Fibroblast of skin of abdomen (primary cell): Measurements from ENCODE around the gene ARID1B.
A peak's percentile ranks its signal among the peaks of the same experiment; 100 is the strongest.
"Not testable (repeated sequence)": the region's sequence is repeated elsewhere in the genome, so short reads cannot be mapped to it uniquely, and the experiment has no call there.

ENCODE experiments used
- DNase-seq: peaks from one replicate; pipeline ENCODE4 v3.0.0-alpha.2; 2013

Gene ARID1B

DNA sequence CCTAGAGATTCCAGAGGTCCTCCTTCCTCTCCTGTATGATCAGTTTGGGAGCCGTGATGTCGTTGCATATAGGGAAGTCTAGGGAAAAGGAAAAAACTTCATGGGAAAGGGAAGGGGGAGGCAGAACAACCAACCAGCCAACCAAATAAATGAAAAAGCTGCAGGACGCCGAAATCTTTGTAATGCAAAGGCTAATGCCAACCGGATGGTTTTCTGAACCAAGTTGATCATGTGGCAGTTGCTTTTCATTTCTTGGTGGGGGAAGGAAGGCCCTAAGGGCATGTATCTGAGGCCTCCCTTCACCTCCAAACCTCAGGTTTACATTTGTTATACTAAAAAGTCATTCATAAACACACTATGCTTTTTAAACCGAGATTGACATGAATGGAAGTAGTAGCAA lies 167.2 kb downstream of the ARID1B start:
- DNase-seq: no peak

DNA sequence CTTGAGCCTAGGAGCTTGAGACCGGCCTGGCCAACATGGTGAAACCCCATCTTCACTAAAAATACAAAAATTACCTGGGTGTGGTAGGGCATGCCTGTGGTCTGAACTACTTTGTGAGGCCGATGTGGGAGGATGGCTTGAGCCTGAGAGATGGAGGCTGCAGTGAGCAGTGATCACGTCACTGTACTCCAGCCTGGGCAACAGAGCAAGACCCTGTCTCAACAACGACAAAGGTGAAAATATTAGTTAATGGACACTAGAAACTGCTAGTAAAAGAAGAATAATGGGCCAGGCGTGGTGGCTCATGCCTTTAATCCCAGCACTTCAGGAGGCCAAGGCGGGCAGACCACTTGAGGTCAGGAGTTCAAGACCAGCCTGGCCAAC lies 168.6 kb downstream of the ARID1B start:
- not testable (repeated sequence) for DNase-seq

DNA sequence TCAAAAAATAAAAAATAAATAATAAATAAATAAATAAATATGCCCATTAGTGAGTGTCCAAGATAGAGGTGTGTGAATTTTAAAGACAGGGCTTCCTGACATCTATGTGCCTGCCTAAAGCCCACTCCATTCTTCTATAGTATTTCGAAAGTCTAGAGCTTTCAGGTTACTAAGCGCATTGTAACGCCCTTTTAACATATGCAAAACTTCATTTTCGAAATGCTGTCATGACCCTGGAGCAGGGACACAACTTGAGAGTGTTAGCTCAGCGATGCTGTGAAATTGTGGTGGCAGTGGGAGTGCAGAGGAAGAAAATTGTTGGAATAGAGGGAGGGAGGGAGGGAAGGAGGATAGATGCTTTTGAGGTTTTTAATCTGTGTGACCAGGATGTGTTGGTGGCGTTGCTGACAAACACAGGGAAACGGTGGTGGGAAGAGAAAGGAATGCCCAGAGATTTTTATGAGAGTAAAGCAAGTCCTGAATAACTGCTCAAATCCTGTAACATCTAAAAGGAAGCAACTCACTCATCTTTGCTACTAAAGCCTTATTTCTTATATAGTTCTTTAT lies 169.3 kb downstream of the ARID1B start:
- no peak for DNase-seq

DNA sequence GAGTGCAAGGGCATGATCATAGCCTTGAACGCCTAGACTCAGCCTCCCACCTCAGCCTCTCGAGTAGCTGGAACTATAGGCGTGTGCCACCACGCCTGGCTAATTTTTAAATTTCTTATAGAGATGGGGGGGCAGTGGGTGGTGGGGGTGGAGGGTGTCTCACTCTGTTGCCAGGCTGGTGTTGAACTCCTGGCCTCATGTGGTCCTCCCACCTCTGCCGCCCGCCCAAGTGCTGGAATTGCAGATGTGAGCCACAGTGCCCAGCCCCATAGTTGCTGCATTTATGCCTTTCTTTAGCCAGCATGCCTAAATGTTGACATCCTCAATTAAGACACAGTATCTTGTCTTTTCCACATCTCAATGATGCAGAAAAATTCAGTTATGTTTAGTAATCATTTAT lies 171.1 kb downstream of the ARID1B start:
- no peak for DNase-seq

DNA sequence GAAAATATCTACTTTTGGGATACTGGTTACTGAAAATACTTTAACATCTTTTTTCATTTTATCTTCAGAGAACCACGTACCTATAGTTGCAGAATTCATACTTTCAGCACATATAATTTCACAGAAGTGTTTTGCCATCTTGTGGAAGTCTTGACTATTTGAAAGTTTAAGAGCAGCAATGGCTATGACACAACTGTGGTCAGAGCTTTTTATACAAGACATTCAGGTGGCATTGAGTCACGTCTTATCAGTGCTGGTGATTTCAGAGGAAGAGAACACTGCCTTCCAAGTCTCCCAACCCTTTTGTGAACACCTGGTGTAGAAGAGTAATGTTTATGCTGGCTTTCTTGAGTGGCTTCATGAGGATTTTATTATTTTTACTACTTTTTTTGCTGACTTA lies 171.6 kb downstream of the ARID1B start:
- DNase-seq: peak; percentile 58

DNA sequence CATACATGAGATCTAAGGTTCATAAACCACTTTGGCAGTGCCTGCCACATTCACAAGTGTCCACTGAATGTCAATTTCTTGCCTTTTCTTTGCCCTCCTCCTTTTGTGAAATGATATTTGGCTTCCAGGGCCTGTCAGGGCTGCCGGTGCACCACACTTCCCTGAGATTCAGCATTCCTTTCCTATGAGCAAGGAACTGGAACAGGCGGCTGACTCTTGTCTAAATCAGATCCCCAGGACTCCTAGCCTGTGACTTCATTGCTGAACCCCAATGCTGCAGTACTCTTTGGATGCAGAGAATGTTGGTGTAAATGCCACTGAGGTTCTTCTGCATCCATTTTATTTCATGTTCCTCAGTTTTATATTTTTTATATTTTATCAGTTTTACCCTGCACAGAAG lies 172.2 kb downstream of the ARID1B start:
- peak; percentile 78 for DNase-seq

DNA sequence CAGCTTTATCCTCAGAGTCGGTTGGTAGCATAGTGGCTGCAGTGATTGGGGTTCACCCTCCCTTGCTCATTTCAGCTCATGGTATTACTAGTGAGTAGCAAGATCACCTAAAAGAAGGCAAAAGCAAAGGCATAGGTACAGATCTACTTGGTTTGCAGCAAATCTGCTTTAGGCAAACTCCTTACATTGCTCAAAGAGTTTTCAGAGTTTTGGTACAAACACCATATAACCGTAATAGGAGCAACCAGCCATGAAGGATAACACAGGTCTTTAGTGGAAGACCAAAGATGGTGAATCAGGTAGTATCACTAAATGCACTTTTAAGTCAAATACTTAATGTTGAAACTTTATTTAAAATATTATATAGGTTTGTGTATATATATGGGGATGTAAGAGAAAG lies 172.9 kb downstream of the ARID1B start:
- no peak for DNase-seq

DNA sequence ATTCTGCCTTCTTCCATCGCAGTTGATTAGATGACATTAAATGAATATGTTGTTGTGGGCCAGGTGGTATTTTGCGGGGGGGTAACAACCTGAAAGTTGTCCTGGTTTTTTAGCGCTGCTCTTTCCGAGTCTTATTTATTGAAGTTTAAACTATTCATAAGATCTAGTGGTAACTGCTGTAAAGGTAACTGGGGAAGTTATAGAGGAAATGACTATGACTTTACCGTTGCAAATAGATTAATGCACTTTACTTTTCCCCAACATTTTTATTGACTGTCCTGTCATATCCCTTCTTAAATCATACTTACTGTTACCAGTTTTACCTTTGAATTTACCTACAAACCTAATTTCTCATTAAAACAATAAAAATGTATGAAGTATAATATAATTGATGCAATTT lies 173.4 kb downstream of the ARID1B start:
- DNase-seq: no peak

DNA sequence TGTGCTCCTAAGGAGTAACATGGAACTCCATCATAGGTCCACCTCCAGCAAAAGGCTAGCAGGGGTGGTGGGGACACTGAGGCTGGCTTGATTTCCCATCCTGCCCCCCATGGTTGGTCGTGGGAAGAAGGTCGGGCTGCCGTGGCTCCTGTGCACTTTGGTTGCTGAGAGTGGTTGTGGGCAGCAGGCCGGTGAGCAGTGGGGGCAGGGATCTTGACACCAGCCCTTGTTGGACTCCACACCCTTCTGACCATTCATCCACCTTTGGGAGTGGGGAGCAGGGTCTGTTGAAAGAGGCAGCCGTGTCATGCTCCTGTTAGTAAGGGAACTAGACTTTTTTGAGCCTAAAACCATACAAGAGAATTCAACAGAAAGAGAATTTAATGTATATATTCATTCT lies 175.2 kb downstream of the ARID1B start:
- DNase-seq: no peak

DNA sequence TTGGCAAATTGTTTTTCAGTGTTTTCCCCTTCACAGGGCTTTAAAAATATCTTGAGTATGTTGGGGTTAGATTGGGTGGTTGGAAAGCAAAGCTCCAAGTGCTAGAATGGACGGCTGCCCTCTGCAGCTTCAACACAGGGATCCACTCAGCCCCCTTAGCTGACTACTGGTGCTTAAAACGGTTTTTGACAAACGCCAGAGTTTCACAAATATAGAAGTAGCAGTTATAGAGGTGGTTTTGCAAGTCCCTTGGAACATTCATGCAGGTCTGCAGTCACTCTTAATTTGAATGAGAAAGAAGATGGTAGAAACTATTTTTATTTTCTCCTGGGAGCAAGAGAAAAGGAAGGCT lies 175.9 kb downstream of the ARID1B start:
- no peak for DNase-seq

DNA sequence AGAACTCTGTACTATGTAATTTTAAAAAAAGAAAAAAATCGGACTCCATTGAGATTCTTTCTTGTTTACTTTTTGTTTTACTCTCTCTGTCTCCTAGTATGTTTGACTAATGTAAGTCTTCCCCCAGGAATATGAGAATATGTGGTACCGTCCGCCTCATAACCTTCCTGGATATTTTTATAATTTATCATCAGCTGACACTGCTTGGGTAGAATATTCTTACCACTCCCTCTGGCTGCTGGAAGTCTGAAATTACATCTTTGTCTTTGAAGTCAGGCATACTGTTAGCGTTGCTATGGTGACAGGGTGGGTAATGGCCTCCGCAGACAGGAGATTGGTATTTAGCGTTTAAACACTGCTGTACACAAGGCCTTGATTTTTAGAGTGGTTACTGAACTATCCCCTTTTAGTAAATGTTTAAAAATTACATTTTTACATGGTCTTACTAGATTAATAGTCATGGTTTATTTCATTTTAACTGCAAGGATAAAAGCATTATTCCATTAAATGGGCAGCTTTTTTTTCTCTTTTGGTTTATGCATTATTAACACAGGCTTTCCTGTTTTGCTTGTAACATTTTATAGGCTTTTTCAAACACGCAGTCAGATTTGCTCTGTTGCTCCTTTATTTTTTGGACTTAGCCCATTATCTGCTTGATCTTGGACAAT lies 176.4 kb downstream of the ARID1B start:
- DNase-seq: peak; percentile 99

DNA sequence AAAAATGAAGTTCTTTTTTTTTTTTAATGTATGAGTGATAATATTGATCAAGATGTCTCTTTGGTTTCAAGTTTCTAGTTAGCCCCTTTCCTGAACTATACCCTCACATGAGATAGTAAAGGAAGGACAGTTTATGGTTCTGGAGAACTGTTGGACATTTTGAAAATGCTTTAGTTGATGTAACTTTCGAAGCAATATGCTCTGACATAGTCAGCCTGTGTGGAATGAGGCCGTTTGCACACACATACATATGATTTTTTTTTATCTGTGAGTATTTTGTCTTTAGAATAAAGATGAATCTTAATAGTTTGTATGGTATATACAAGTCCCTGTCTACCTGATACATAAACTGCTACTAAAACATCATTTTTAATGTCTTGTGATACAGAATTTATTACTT lies 177.0 kb downstream of the ARID1B start:
- peak; percentile 51 for DNase-seq

DNA sequence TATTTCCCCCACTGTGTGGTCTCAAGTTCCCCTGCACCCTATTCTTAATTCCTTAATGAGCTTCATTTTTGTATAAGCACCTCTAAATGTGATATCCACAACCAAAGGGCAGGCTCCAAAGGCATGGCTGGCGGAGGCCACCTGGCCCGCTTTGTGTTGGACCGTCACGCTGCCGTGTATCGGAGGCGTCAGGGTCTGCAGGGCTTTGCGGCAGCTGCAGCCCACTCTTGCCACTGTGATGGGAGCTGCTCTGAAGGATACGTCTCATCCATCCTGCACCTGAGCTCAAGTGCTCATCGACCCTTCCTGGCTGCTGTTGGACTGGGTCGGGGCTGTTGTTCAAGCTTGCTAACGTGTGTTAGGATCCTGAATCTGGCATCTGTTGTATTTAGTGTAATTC lies 177.6 kb downstream of the ARID1B start:
- no peak for DNase-seq

DNA sequence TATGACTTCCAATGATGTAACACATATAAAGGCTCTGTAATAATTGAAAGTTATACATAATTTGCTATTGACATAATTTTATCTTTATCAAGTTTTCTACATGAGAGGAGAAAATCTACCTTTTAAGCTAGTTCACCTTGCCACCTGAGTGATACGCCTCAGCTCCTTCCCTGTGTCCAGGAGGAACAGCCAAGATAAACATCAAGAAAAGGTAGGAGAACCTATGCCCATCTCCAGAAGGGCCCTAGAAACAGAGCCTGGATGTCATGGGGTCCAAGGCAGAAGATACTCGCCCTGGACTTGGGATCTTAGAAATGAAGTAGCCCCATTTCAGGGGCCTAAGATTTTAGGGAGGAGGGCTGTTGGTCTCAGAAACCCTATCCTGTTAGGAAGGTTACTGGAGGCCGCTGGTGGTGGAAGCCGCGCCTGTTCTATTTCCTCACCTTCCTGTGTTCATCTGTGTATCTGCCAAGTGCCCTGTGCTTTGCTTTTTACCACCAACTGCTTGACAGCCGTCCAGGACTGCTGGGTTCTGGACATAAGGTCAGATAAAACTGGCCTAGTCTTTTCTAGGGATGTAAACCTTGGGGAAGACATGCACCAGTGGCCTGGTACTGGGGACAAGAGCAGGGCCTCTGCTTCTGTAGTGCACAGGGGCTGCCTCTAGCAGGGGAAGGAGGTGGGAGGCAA lies 178.5 kb downstream of the ARID1B start:
- no peak for DNase-seq

DNA sequence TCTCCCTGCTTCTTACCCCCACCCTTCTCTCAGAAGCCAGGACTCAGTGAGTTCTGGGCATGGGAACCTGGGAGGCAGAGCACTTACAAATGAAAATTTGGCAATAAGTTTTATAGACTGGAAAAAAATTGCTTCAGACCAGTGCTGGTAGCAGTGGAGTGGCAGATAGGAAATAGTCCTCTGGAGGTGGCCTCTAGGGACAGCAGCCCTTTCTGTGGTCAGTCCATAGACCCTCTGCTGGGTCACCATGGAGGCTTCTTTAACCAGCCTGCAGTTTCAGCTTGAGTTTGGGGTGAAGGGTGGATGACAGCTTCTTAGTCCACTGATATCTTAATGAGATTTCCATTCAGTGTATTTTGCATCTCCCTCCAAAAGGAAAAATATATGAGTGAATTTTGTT lies 179.1 kb downstream of the ARID1B start:
- DNase-seq: no peak

DNA sequence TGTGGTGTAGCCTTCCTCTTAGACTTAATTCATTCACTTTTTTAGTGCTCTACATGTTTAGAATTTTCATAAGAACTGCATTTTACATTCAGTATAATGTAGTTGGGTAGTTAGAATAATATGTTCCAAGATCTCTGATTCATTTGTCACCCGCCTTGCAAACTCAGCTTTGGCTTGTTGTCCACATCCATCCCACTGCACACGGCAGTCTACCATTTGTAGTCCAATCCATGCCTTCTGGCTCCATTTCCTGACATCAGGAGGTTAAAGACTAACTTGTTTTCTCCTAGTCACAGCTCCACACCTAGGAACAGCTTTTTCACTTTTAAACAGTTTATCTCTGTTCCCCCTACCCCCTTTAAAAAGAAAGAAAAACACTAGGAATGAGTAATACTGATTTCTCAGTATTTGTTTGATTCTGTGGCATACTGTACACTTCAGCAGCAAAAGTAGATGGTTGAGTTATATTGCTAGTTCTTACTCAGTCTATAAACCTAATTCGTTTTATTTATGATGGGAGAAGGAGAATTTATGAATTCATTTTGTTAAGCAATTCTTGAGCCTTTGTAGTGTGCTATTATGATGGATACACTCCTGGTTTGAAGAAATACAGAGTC lies 180.9 kb downstream of the ARID1B start:
- no peak for DNase-seq

DNA sequence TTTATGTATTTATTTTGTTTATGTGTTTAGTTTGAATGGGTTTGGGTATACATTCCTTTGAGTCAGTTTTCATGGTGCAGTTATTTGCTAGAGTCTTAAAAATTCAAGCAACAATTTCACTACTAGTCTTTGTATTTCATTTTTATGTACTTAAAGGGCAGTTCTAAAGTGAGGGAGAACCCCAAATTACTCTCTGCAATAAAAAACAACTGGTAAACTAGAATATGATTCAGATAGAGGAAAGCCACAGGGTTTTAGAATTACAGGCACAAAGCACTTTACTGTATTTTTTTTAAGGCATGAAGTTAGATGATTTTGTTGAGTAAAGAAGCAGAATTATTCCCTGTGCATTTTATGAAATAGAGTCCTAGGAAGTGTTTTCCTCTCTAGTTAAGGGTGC lies 183.3 kb downstream of the ARID1B start:
- DNase-seq: no peak

DNA sequence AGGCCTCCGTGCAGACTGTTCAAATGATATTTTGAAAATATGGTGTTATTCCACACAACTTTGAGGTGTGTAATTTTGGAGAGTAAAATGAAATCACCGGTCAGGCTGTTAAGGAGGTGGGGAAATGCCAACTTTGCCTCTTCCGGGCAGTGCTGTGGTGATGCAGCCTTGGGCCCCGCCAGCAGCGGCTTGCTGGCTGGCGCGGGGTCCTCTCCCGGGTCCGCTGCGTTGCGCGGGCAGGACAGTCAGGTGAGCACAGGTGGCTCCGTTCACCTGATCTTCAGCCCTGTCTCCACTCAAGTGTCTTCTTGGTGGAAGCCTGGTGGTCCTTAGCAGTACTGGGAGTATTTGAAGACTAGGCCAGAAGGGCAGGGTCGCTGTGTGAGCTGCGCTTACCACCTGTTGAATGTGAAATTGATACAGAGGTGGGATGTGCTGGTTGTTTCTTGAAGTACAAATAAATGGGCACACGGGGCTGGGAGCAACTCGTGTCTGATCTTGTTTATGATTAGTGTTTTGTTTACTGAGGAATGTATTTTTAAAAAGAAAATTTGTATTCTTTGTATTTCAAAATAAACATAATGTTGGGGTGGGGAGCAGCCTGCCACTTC lies 184.2 kb downstream of the ARID1B start:
- no peak for DNase-seq

DNA sequence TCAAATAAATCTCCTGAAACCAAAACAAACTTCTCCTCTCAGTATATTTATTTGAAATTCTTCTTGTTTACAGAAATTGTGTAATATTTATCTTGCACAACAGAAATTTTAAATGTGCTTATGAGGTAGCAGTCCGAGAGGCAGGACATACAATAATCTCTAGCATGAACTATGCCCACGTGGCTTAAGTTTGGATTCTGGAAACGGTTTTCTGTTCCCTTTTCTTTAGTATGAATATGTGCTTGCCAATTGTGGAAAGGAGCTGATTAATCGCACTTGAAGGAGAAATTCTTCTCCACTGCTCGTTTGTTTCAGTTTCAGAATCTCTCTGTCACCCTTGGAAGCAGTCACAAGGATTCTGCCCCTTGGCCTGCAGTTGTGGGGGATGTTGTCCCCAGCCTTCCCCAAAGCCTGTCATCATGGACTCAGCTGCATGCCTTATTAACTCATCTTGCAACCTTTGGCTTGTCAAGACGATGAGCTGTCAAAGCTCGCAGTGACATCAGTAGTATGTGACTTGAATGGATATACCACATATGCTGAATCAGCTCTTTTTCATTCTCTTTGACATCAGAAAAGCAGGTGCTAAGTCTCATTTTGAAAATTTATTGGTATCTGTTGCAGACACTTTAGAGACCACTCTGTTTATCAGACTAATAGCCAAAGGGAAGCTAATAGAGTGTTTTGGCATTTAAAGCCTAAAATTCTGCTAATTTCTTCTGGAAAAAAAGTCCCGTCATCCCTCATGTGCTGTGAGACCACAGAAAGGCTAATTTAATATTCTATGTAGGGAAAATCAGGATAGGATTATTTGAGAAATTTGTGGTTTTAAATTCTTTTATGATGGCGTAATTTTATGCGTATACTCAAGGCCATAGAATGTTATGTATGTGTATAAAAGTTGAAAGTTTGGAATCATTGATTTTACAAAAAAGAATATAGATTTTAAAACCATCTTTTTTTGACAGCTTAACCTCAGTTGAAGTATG lies 186.8 kb downstream of the ARID1B start:
- DNase-seq: peak; percentile 70

DNA sequence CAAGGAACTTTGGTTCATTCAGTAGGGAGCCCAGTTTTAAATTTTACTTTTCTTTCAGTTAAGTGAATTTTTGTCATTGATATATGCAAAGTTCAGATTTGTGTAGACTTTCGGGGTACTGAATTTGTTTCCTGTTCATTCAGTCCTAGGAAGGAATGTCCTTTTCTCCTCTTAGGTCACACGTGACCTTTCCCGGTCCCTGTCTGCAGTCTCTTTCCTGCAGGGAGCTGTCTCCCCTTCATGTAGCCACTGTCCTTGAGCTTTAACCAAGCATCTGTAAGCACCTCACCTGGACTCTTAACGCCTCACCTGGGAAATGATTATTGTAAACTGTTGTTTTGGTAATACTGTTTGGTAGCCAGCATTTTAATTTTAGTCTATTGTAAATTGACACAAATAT lies 190.7 kb downstream of the ARID1B start:
- DNase-seq: no peak

DNA sequence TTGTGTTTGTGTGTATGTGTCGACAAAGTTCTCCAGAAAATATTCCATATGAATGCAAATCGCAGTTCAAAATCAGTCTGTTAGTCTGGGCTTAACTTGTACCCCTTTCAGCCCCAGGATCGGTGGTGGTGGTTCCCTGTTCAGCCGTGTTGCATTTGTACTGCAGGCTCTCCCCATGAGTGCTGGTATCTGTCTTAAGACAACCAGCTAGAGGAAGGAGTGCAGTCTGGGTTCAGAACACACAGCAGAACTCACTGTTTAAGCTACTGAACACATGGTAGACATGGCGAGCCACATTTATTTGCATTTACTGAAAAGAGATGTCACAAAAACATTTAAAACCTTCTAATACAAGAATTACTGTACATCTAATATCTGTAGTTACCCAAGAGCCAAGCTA lies 192.1 kb downstream of the ARID1B start:
- no peak for DNase-seq

DNA sequence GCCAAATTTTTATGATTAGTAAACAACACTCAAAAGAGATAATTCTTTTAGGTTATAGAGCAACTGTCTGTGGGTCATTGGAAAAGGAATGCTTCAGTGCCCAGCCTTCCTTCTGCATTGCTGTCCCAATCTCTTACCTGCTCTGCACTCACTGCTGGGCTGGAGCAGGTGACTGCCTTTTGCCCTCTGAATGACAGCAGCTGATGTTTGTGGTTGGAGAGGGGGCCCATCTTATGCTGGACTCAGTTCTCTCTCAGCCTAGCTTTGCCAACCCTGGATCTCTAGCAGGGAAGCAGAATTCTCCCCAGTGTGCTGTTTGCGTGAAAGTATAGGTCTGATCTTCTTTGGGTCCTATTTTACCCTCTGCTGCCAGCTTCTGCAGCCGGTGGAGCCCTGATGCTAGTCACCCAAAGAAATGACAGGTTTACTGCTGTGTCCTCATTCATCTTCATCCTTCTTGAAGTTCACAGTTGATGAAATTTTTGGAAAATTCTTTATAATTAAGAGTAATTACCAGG lies 193.5 kb downstream of the ARID1B start:
- DNase-seq: no peak
